Upper lobe of left lung (tissue), 4 donors: ENCODE results near the gene KAT6B.

Source experiments
- CTCF ChIP-seq, 6 experiments: fragments of 450-650 bp in 4 of 6; fragments of 200-600 bp in 2 of 6; sonication (generic) in 2 of 6; IDR thresholded peaks; one replicate each; pipeline ENCODE4 v1.5.1; 2016 to 2019; ENCODE audit warnings: antibody characterized with exemption in 6 of 6
- POLR2A ChIP-seq, 4 donors: fragments of 450-650 bp; IDR thresholded peaks; one replicate each; pipeline ENCODE4 v1.5.1; 2016 to 2017; ENCODE audit warnings: antibody characterized with exemption in 4 of 4, mild to moderate bottlenecking in 2 of 4

GRCh38 chr10:75021379-75022249 lies 195.2 kb downstream of the KAT6B start:
- TF ChIP-seq CTCF (IDR thresholded peaks at IDR 0.05) (no peak), POLR2A (IDR thresholded peaks at IDR 0.05) (no peak)
